GM18520 (cell line): ENCODE results near the gene AMZ1.
"Not testable (repeated sequence)": the region's sequence is repeated elsewhere in the genome, so short reads cannot be mapped to it uniquely, and the experiment has no call there.

ENCODE experiments used
- ATAC-seq: cut with Tn5 transposase; IDR thresholded peaks from one replicate; pipeline ENCODE4 v1.9.1; 2021; ENCODE audit not compliant: unreplicated experiment

The AMZ1 gene

GRCh38 chr7:2709553-2710285 lies 21.7 kb downstream of the AMZ1 start:
- ATAC-seq: peak; percentile 67

GRCh38 chr7:2710286-2710655 lies 22.3 kb downstream of the AMZ1 start:
- ATAC-seq: peak; percentile 46

- no peak for ATAC-seq
These were observed 23.0 kb downstream of the AMZ1 start for GRCh38 chr7:2710901-2711551.

GRCh38 chr7:2711895-2712675 lies 24.1 kb downstream of the AMZ1 start:
- ATAC-seq: no peak

GRCh38 chr7:2713370-2713769 lies 25.4 kb downstream of the AMZ1 start:
- ATAC-seq: no peak

- no peak for ATAC-seq
These were observed 26.0 kb downstream of the AMZ1 start for GRCh38 chr7:2713978-2714377.

GRCh38 chr7:2714636-2715035 lies 26.6 kb downstream of the AMZ1 start:
- ATAC-seq: no peak

GRCh38 chr7:2715341-2716231 lies 27.6 kb downstream of the AMZ1 start:
- no peak for ATAC-seq

GRCh38 chr7:2716488-2716887 lies 28.5 kb downstream of the AMZ1 start:
- no peak for ATAC-seq

- ATAC-seq: no peak
These were observed 28.9 kb downstream of the AMZ1 start for GRCh38 chr7:2716906-2717292.

GRCh38 chr7:2717293-2718261 lies 29.6 kb downstream of the AMZ1 start:
- no peak for ATAC-seq

- ATAC-seq: no peak
These were observed 30.4 kb downstream of the AMZ1 start for GRCh38 chr7:2718296-2718965.

GRCh38 chr7:2719007-2719406 lies 31.0 kb downstream of the AMZ1 start:
- ATAC-seq: no peak

- ATAC-seq: no peak
These were observed 32.0 kb downstream of the AMZ1 start for GRCh38 chr7:2720024-2720423.

- no peak for ATAC-seq
These were observed 33.8 kb downstream of the AMZ1 start for GRCh38 chr7:2721842-2722241.

- no peak for ATAC-seq
These were observed 34.6 kb downstream of the AMZ1 start for GRCh38 chr7:2722591-2722990.

GRCh38 chr7:2723138-2723850 lies 35.3 kb downstream of the AMZ1 start:
- no peak for ATAC-seq

GRCh38 chr7:2724036-2724435 lies 36.0 kb downstream of the AMZ1 start:
- ATAC-seq: not testable (repeated sequence)
